Psoas muscle (tissue), 8 donors: ENCODE results near the gene CACNB3. TPM values are rescaled to one million over a fixed set of nuclear protein-coding genes. Genes with fewer than 3 reads are reported as not detected.

ENCODE experiments used
- ATAC-seq, 4 donors: fragments of 200-7000 bp; cut with Tn5 transposase; one replicate each; pipeline ENCODE4 v1.9.1; 2020; ENCODE audit warnings: moderate library complexity in 3 of 4, mild to moderate bottlenecking in 2 of 4
- DNase-seq, 2 donors: peaks; one replicate each; pipeline ENCODE4 v3.0.0-alpha.2; 2020
- H3K27ac ChIP-seq: fragments of 200-600 bp; one replicate; pipeline ENCODE4 v1.8.0; 2022
- H3K27me3 ChIP-seq, 3 donors: fragments of 200-600 bp in 1 of 3; one replicate each; pipeline versions ENCODE4 v1.6.1 to v1.8.0; 2013 to 2022; ENCODE audit warnings: low read length in 2 of 3, mild to moderate bottlenecking in 2 of 3, moderate library complexity in 1 of 3; ENCODE audit not compliant: insufficient read depth in 3 of 3
- H3K36me3 ChIP-seq, 2 donors: fragments of 200-600 bp in 1 of 2; one replicate each; pipeline versions ENCODE4 v1.6.1 to v1.8.0; 2013 to 2022; ENCODE audit warnings: low read depth in 1 of 2, mild to moderate bottlenecking in 1 of 2, moderate library complexity in 1 of 2; ENCODE audit not compliant: insufficient read depth in 1 of 2
- H3K4me1 ChIP-seq: fragments of 200-600 bp; one replicate; pipeline ENCODE4 v1.8.0; 2022
- H3K4me3 ChIP-seq: fragments of 200-600 bp; one replicate; pipeline ENCODE4 v1.8.0; 2022; ENCODE audit warnings: mild to moderate bottlenecking
- H3K9me3 ChIP-seq: fragments of 200-600 bp; one replicate; pipeline ENCODE4 v1.8.0; 2022
- WGBS, 3 donors: extraction: QIAGEN DNeasy Blood & Tissue Kit; methylation state at CpG; one replicate each; pipeline versions ENCODE4 v1.1.6 to v1.1.7; 2013; 5-methylcytosine and 5-hydroxymethylcytosine counted together
- intact Hi-C, 2 donors: fragments of 100-400 bp; cut with DNase I; formaldehyde crosslinking; loops; one replicate each; pipeline versions ENCODE4 v1.11.0 to v1.14.2; 2022
- polyA plus RNA-seq, 3 donors: library from polyadenylated mRNA; stranded (reverse); fragments of 200-250 nt; gene quantifications; one replicate each; pipeline ENCODE4 v1.2.3, GENCODE V29; 2013
- total RNA-seq, 4 donors: library from RNA; stranded (reverse); fragmentation: NEBNext Ultra II Directional in 2 of 4; extraction: Animal tissue kit (Norgen Biotek cat#: 25700) in 2 of 4; gene quantifications; one replicate each; pipeline versions ENCODE4 v1.2.1 to v1.2.4, GENCODE V29; 2021 to 2023
- TF ChIP-seq, protein P1 (sequence below): fragments of 200-600 bp; IDR thresholded peaks from one replicate; pipeline ENCODE4 v1.8.0; 2022; ENCODE audit warnings: antibody characterized with exemption
- donor health status: healthy with polysubstance abuse.
- donor health status: DM: no; HTN: no; CAD: no; lungs with moderate emphysema.
- donor health status: Bipolar disorder and iron deficiency.
- donor health status: healthy.
- donor health status: DM: yes; HTN: yes; CAD: no.
- donor health status: DM: no; HTN: no; CAD: no.
- donor health status: DM: no; HTN: no; CAD: no.
- donor health status: DM: yes; HTN: yes; CAD: no.

The CACNB3 gene
- total and polyA plus RNA-seq, 7 donors: 0.92 to 3.5 (median 2.0) TPM

DNA sequence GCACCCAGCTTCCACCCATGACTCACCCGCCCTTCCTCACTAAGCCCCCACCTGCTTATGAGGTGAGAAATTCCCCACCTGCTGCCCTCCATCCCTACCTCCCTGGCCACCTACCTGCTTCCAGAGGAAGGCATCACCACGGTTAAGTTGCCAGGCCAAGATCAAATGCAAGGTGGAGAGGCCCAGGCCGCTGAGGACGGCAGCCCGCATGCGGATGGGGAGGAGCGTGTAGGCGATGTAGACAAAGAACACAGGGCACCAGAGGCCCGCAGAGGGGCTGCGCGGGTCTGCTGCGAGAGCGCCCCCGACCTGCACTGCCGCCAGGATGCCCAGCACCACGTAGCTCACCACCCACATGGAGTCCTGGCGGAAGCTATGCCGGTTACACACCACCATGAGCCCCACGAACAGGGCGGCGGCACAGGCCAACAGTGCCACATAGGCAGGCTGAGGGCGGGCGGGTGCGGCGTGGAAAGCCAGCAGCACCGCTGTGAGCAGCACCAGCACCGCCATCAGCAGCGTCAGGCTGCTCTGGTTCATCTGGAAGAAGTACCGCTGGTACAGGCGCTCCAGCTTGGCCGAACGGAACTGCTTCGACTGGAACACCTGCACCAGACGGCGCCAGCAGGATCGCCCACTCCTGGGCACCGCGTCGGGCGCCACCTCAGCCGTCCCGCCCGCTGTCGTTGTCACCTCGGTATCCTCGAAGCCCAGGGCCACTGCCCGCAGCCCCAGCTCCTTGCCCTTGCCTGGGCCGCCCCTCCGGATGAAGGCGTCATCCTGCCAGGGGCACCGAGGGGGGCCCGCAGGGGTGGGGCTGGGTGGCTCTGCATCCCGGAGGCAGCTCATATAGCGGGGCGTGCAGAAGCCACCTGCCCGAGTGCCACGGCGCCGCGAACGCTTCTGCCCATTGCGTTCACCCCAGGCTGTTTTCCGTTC is 35.6 kb upstream of the CACNB3 start:
- intact Hi-C loops: no loop called here
- H3K4me1 ChIP-seq: peaks cover 20% of the 10 kb centered on the region
- no peaks in the 10 kb centered on the region for H3K27me3 ChIP-seq
- H3K4me3 ChIP-seq: no peak overlapping the region
- DNase-seq (peak in 1 of 2 donors; percentile 45), ATAC-seq (no peak)
- no peaks in the 10 kb centered on the region for H3K9me3 ChIP-seq
- peaks cover 0 to 11% of the 10 kb centered on the region in 2 donors for H3K36me3 ChIP-seq
- no peak overlapping the region for H3K27ac ChIP-seq
- 89 to 90% (median 89%) methylated on average over 62 to 63 of the region's 63 CpGs for WGBS, 3 donors
- TF ChIP-seq, protein P1, sequence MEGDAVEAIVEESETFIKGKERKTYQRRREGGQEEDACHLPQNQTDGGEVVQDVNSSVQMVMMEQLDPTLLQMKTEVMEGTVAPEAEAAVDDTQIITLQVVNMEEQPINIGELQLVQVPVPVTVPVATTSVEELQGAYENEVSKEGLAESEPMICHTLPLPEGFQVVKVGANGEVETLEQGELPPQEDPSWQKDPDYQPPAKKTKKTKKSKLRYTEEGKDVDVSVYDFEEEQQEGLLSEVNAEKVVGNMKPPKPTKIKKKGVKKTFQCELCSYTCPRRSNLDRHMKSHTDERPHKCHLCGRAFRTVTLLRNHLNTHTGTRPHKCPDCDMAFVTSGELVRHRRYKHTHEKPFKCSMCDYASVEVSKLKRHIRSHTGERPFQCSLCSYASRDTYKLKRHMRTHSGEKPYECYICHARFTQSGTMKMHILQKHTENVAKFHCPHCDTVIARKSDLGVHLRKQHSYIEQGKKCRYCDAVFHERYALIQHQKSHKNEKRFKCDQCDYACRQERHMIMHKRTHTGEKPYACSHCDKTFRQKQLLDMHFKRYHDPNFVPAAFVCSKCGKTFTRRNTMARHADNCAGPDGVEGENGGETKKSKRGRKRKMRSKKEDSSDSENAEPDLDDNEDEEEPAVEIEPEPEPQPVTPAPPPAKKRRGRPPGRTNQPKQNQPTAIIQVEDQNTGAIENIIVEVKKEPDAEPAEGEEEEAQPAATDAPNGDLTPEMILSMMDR: no peak

DNA sequence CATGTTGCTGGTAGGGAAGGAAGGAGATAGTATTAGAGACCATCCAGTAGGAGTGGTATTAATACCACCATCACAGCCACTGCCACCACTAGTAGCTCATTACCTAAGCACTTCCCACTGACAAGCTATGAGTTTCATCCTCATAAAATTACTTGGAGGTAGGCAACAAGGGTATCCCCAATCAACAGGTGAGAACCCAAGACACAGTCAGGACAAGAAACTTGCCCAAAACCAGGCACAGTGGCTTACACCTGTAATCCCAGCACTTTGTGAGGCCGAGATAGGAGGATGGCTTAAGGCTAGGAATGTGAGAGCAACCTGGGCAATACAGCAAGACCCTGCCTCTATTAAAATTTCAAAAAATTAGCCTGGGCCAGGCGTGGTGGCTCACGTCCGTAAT is 34.9 kb upstream of the CACNB3 start:
- Histone ChIP-seq H3K9me3 (no peaks in the 10 kb centered on the region), H3K4me1 (peaks cover 23% of the 10 kb centered on the region), H3K4me3 (no peak overlapping the region), H3K27ac (no peak overlapping the region), H3K27me3 (no peaks in the 10 kb centered on the region), H3K36me3 (peaks cover 0 to 11% of the 10 kb centered on the region in 2 donors)
- TF ChIP-seq, protein P1: no peak
- DNase-seq (no peak), ATAC-seq (no peak)
- 95 to 98% (median 96%) methylated on average over 4 of the region's 4 CpGs for WGBS, 3 donors
- intact Hi-C loops: no loop called here

DNA sequence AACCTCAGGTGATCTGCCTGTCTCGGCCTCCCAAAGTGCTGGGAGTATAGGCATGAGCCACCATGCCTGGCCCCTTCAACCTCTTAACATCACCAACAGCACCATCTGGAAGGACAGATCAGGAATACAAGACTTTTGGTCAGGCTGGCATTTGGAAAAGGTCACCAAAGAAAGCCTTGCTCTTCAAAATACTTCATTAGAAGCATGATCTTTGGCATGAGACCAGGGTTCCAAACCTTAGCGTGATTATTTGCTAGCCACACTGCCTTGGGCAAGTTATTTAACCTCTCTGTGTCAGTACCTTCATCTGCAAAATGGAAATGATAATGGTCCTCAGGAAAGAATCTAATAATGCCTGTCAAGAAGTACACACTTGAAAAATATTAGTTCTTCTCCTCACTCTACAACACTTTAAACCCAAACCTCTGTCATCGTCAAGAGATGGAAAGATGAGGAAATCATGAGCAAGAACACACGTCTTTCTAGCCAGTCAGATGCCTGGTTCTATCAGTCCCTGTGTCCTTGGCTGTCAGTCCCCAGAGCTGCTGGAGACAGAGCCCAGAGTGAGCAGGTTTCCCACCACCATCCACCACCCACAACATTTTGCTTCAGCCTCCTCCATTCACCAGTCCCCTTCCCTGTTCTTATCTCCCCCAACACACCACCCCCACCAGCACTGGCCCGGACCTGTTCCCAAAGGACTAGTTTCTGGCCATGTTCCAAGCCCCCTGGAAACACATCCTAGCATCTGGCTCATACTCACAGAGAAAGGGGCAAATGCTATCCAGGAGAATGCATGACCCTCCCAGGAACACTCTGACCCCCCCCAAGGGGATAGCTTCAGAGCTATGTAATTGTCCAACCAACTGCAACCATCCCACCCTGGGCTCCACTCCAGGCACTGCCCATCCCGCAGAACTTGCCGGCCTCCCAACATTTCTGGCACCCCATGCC is 31.4 kb upstream of the CACNB3 start:
- Histone ChIP-seq H3K27me3 (no peaks in the 10 kb centered on the region), H3K4me1 (peaks cover 8% of the 10 kb centered on the region), H3K27ac (peak overlapping the region; percentile 65), H3K4me3 (peak overlapping the region; percentile 97), H3K36me3 (peaks cover 0 to 11% of the 10 kb centered on the region in 2 donors), H3K9me3 (no peaks in the 10 kb centered on the region)
- DNase-seq (no peak), ATAC-seq (no peak)
- WGBS, 3 donors: 26 to 38% (median 29%) methylated on average over 7 of the region's 7 CpGs
- TF ChIP-seq, protein P1: no peak
- intact Hi-C loops: no loop called here

DNA sequence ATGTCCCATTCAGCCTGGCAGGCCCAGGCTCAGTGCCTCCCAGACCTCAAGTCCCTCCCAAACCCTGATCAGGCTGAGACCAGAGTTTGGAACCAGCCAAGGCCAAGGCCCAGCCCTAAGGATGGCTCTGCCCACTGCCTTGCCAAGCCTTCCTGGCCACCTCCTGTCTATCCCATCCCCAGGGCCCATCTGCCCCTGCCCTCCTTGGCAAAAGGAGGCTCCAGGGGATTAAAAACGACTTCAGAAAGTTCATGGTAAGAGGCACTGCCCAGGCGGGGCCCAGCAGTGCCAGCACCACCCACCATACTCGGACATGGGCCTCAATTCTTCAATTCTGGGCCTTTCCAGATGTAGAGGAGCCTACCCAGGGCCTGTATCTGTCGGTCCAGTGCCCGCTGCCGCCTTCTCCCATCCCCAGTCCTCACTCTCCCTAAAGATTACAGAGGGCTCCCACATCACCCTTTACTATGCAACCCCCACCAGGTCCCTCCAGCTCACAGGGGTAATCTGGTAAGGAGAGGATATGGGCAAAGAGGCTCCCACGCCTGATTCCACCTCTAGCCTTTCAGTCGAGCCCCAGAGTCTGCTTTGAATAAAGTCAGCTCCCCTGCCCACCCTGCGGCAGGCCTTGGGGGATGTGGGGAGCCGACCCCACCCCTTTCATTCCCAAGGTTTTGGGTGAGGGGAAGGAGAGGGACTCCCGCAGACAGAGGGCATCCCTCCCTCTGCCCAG is 30.3 kb upstream of the CACNB3 start:
- WGBS, 3 donors: 13 to 17% (median 13%) methylated on average over 11 of the region's 11 CpGs
- Histone ChIP-seq H3K27ac (peak overlapping the region; percentile 65), H3K27me3 (no peaks in the 10 kb centered on the region), H3K9me3 (no peaks in the 10 kb centered on the region), H3K4me3 (peak overlapping the region; percentile 97), H3K36me3 (peaks cover 0 to 5% of the 10 kb centered on the region in 2 donors), H3K4me1 (peaks cover 8% of the 10 kb centered on the region)
- peak in 3 of 4 donors; percentile 12 to 18 (median 14) for ATAC-seq
- TF ChIP-seq, protein P1: no peak
- intact Hi-C loops: no loop called here
- no peak for DNase-seq
